Neural crest cell (in vitro differentiated cells): ENCODE results near the gene ARHGAP45. TPM values are rescaled to one million over a fixed set of nuclear protein-coding genes. Genes with fewer than 3 reads are reported as not detected.

Experiments
- DNase-seq: peaks from one replicate; pipeline ENCODE4 v3.0.0; 2021; ENCODE audit warnings: low read depth, mixed read lengths, low spot score
- H3K27ac Mint-ChIP-seq: one replicate; pipeline ENCODE4 v1.8.0; 2021; ENCODE audit warnings: mild to moderate bottlenecking, mixed read lengths; ENCODE audit not compliant: unreplicated experiment
- H3K27me3 Mint-ChIP-seq: 2 replicates; pipeline ENCODE4 v1.8.0; 2021; ENCODE audit warnings: low read depth, mild to moderate bottlenecking, mixed read lengths
- H3K36me3 Mint-ChIP-seq: 2 replicates; pipeline ENCODE4 v1.8.0; 2021; ENCODE audit warnings: low read depth, mild to moderate bottlenecking, mixed read lengths
- H3K4me1 Mint-ChIP-seq: 2 replicates; pipeline ENCODE4 v1.8.0; 2021; ENCODE audit warnings: mixed read lengths
- H3K4me3 Mint-ChIP-seq: one replicate; pipeline ENCODE4 v1.8.0; 2021; ENCODE audit warnings: mild to moderate bottlenecking, mixed read lengths
- H3K9me3 Mint-ChIP-seq: 2 replicates; pipeline ENCODE4 v1.8.0; 2021; ENCODE audit warnings: mixed read lengths
- total RNA-seq: library from RNA; stranded (reverse); gene quantifications from 2 replicates; pipeline ENCODE4 v1.2.1, GENCODE V29; 2021
- TF ChIP-seq, protein P1 (sequence below): fragments of 200-600 bp; sonication (generic); conservative IDR thresholded peaks from 2 replicates; pipeline ENCODE4 v1.5.0; 2021; ENCODE audit warnings: antibody characterized with exemption, mild to moderate bottlenecking

ARHGAP45 gene
- total RNA-seq, 1 donor from 2014 or later, result 1.6 TPM

- H3K4me1 Mint-ChIP-seq, result no peaks in the 10 kb centered on the region
- no peak for DNase-seq
- no peaks in the 10 kb centered on the region for H3K9me3 Mint-ChIP-seq
- TF ChIP-seq, protein P1, sequence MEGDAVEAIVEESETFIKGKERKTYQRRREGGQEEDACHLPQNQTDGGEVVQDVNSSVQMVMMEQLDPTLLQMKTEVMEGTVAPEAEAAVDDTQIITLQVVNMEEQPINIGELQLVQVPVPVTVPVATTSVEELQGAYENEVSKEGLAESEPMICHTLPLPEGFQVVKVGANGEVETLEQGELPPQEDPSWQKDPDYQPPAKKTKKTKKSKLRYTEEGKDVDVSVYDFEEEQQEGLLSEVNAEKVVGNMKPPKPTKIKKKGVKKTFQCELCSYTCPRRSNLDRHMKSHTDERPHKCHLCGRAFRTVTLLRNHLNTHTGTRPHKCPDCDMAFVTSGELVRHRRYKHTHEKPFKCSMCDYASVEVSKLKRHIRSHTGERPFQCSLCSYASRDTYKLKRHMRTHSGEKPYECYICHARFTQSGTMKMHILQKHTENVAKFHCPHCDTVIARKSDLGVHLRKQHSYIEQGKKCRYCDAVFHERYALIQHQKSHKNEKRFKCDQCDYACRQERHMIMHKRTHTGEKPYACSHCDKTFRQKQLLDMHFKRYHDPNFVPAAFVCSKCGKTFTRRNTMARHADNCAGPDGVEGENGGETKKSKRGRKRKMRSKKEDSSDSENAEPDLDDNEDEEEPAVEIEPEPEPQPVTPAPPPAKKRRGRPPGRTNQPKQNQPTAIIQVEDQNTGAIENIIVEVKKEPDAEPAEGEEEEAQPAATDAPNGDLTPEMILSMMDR, result no peak
- no peak overlapping the region for H3K4me3 Mint-ChIP-seq
- H3K27me3 Mint-ChIP-seq, result no peaks in the 10 kb centered on the region
- H3K36me3 Mint-ChIP-seq, result peaks cover 5% of the 10 kb centered on the region
- no peak overlapping the region for H3K27ac Mint-ChIP-seq
Measured at GRCh38 chr19:1134431-1134830, 67.5 kb downstream of the ARHGAP45 start.

DNA sequence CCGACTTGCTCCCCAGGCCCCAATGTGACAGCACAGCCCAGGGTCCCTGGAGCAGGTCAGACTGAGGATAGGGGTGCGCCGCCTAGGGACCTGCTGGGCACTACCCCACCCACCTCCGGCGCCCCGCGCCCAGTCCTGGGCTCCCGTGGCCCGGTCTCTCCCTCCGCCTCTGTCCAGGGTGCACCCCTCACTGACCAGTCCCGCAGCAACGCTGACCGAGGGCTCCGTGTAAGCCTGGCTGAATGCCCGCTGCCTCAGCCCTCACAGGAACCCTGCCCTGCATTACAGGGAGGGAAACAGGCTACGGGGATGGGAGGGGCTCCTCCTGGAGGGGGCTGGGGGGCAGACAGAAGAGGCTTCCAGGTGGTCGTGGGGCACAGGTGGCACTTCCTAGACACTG, 68.5 kb downstream of the ARHGAP45 start:
- Mint-ChIP-seq H3K4me3 (no peak overlapping the region), H3K27ac (no peak overlapping the region), H3K27me3 (no peaks in the 10 kb centered on the region), H3K9me3 (no peaks in the 10 kb centered on the region), H3K4me1 (no peaks in the 10 kb centered on the region), H3K36me3 (peaks cover 10% of the 10 kb centered on the region)
- TF ChIP-seq, protein P1, result no peak
- DNase-seq, result no peak

- Mint-ChIP-seq H3K36me3 (peaks cover 12% of the 10 kb centered on the region), H3K4me3 (peak overlapping the region; percentile 36), H3K27me3 (no peaks in the 10 kb centered on the region), H3K4me1 (no peaks in the 10 kb centered on the region), H3K27ac (no peak overlapping the region), H3K9me3 (no peaks in the 10 kb centered on the region)
- DNase-seq, result no peak
- TF ChIP-seq, protein P1, result no peak
Measured at GRCh38 chr19:1136201-1136600, 69.2 kb downstream of the ARHGAP45 start.

Other genes starting within 250 kb of the ARHGAP45 start
- 46.3 and 50.9 TPM in 2 replicates for gene PLPPR3, start 245.2 kb upstream of the ARHGAP45 start, total RNA-seq
- 0.30 and 0.68 TPM in 2 replicates for gene AZU1, start 239.3 kb upstream of the ARHGAP45 start, total RNA-seq
- gene PRTN3, start 226.2 kb upstream of the ARHGAP45 start, total RNA-seq, result not detected in 2 replicates
- gene ELANE, start 214.9 kb upstream of the ARHGAP45 start, total RNA-seq, result not detected in 2 replicates
- gene CFD, start 207.5 kb upstream of the ARHGAP45 start, total RNA-seq, result not detected in 2 replicates
- 73.9 and 77.7 TPM in 2 replicates for gene MED16, start 174.0 kb upstream of the ARHGAP45 start, total RNA-seq
- gene RNU6-9, start 173.7 kb upstream of the ARHGAP45 start, total RNA-seq, result not detected in 2 replicates
- gene R3HDM4, start 153.9 kb upstream of the ARHGAP45 start, total RNA-seq, result 47.7 and 50.9 TPM in 2 replicates
- gene KISS1R, start 149.8 kb upstream of the ARHGAP45 start, total RNA-seq, result 2.2 and 2.4 TPM in 2 replicates
- gene ARID3A, start 141.1 kb upstream of the ARHGAP45 start, total RNA-seq, result 48.4 and 58.9 TPM in 2 replicates
- 65.2 and 67.4 TPM in 2 replicates for gene WDR18, start 82.8 kb upstream of the ARHGAP45 start, total RNA-seq
- 0.12 TPM in 1 of 2 replicates, not detected in the other for gene GRIN3B, start 66.7 kb upstream of the ARHGAP45 start, total RNA-seq
- gene TMEM259, start 46.0 kb upstream of the ARHGAP45 start, total RNA-seq, result 164 and 170 TPM in 2 replicates
- not detected in 2 replicates for gene RNU6-2, start 45.6 kb upstream of the ARHGAP45 start, total RNA-seq
- gene CNN2, start 40.6 kb upstream of the ARHGAP45 start, total RNA-seq, result 140 and 141 TPM in 2 replicates
- gene ABCA7, start 27.1 kb upstream of the ARHGAP45 start, total RNA-seq, result 12.8 and 16.3 TPM in 2 replicates
- 256 and 257 TPM in 2 replicates for gene POLR2E, start 28.2 kb downstream of the ARHGAP45 start, total RNA-seq
- 300 and 313 TPM in 2 replicates for gene GPX4, start 36.8 kb downstream of the ARHGAP45 start, total RNA-seq
- gene SBNO2, start 107.1 kb downstream of the ARHGAP45 start, total RNA-seq, result 28.0 and 32.5 TPM in 2 replicates
- gene STK11, start 138.6 kb downstream of the ARHGAP45 start, total RNA-seq, result 55.8 and 60.2 TPM in 2 replicates
- gene CBARP, start 170.8 kb downstream of the ARHGAP45 start, total RNA-seq, result 26.2 and 27.1 TPM in 2 replicates
- 140 and 141 TPM in 2 replicates for gene ATP5F1D, start 174.6 kb downstream of the ARHGAP45 start, total RNA-seq
- gene MIDN, start 181.4 kb downstream of the ARHGAP45 start, total RNA-seq, result 177 and 187 TPM in 2 replicates
- 414 and 421 TPM in 2 replicates for gene CIRBP, start 202.2 kb downstream of the ARHGAP45 start, total RNA-seq
- 33.3 and 36.6 TPM in 2 replicates for gene FAM174C, start 208.4 kb downstream of the ARHGAP45 start, total RNA-seq
- 28.0 and 31.0 TPM in 2 replicates for gene EFNA2, start 218.7 kb downstream of the ARHGAP45 start, total RNA-seq